ENCODE measurements around the gene RHEB. TPM values are rescaled to one million over a fixed set of nuclear protein-coding genes. Genes with fewer than 3 reads are reported as not detected.

The RHEB gene
- total and polyA plus RNA-seq, 2 of the 4 experiments (the other 2 are of a cell fraction) = 19.7 to 67.2 TPM

GRCh38 chr7:151454305-151454704, 65.4 kb downstream of the RHEB start:
- 85% methylated on average over 5 of the region's 14 CpGs; no CpG with 5 or more reads in 1 of the 2 experiments for WGBS, 2 experiments (ENCODE audit: extremely low coverage in 2 of 2, insufficient read length in 1 of 2)
- H2BK20ac ChIP-seq (ENCODE audit: low read depth, low read length) = no peak overlapping the region
- H3K56ac ChIP-seq (ENCODE audit: extremely low read depth, insufficient read depth, low read length) = no peak overlapping the region
- no peak overlapping the region for H4K8ac ChIP-seq (ENCODE audit: low read depth in 2 of 2, low read length in 2 of 2)
- no peak overlapping the region for H3K14ac ChIP-seq (replicated peaks; ENCODE audit: low read depth, low read length)
- no TSS peak for BruUV-seq (replicated peaks)
- peaks cover under 1% of the 10 kb centered on the region for H3K4me1 ChIP-seq (ENCODE audit: control insufficient read depth, insufficient read depth, low read length)
- H3K4ac ChIP-seq (ENCODE audit: low read depth, low read length) = no peak overlapping the region
- in situ Hi-C loops (cut with MboI; ENCODE audit: low sequenced_read_pairs) = loop anchor here (25.0 kb wide), 1 partner anchor 308 kb away; no protein-coding TSS in a partner anchor
- no peaks in the 10 kb centered on the region for H3K79me1 ChIP-seq (ENCODE audit: low read depth in 1 of 2, low read length in 2 of 2)
- H2AFZ ChIP-seq (replicated peaks; ENCODE audit: low read length, poor library complexity) = no peak overlapping the region
- H3K27ac ChIP-seq (ENCODE audit: insufficient read depth, low read length) = no peak overlapping the region
- no peak for DNase-seq
- no peak overlapping the region for H2AK9ac ChIP-seq (replicated peaks; ENCODE audit: low read depth, low read length, poor library complexity)
- H2BK15ac ChIP-seq (ENCODE audit: low read depth, low read length) = no peak overlapping the region
- no peak overlapping the region for H4K5ac ChIP-seq (ENCODE audit: low read depth, low read length)
- H3K18ac ChIP-seq (ENCODE audit: low read depth, low read length) = no peak overlapping the region
- no peak overlapping the region for H2BK5ac ChIP-seq (ENCODE audit: low read depth, low read length, poor library complexity, severe bottlenecking)
- dilution Hi-C loops (cut with HindIII; ENCODE audit: low sequenced_read_pairs, unreplicated experiment) = no loop called here
- H3K9me1 ChIP-seq (ENCODE audit: insufficient read depth, low read length) = peaks cover 4% of the 10 kb centered on the region; the same call in 1 of the 2 replicates
- H3K9ac ChIP-seq (ENCODE audit: low read depth, low read length) = no peak overlapping the region
- H3K4me3 ChIP-seq (ENCODE audit: insufficient read depth, low read depth, low read length) = no peak overlapping the region
- H4K20me1 ChIP-seq (ENCODE audit: insufficient read depth, low read length) = no peaks in the 10 kb centered on the region
- no peak overlapping the region for H4K91ac ChIP-seq (ENCODE audit: insufficient read depth, low read depth, low read length)
- no peaks in the 10 kb centered on the region for H3K9me3 ChIP-seq (ENCODE audit: control insufficient read depth, insufficient read depth, low read length)
- no peak for ATAC-seq (ENCODE audit: low read depth)
- no peak for TF ChIP-seq NFE2L2 (IDR thresholded peaks at IDR 0.05; ENCODE audit: low read depth, low read length)
- no peak for TF ChIP-seq MAFK (IDR thresholded peaks at IDR 0.05; ENCODE audit: low read depth, low read length)
- TF ChIP-seq SMC3 (IDR thresholded peaks at IDR 0.05; ENCODE audit: low read depth, low read length) = no peak
- TF ChIP-seq, protein P1, sequence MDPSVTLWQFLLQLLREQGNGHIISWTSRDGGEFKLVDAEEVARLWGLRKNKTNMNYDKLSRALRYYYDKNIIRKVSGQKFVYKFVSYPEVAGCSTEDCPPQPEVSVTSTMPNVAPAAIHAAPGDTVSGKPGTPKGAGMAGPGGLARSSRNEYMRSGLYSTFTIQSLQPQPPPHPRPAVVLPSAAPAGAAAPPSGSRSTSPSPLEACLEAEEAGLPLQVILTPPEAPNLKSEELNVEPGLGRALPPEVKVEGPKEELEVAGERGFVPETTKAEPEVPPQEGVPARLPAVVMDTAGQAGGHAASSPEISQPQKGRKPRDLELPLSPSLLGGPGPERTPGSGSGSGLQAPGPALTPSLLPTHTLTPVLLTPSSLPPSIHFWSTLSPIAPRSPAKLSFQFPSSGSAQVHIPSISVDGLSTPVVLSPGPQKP (IDR thresholded peaks at IDR 0.05; ENCODE audit: borderline replicate concordance, low read depth, low read length) = no peak
- no peak for TF ChIP-seq USF2 (IDR thresholded peaks at IDR 0.05; ENCODE audit: low read depth, low read length)
- no peak for TF ChIP-seq FOS (IDR thresholded peaks at IDR 0.05; ENCODE audit: low read depth, low read length)
- no peak for TF ChIP-seq CTCF (conservative IDR thresholded peaks at IDR 0.05; ENCODE audit: low read depth, low read length)
- TF ChIP-seq MAZ (IDR thresholded peaks at IDR 0.05; ENCODE audit: borderline replicate concordance, low read depth, low read length) = no peak
- no peak for TF ChIP-seq RCOR1 (IDR thresholded peaks at IDR 0.05; ENCODE audit: insufficient replicate concordance, low read length)
- TF ChIP-seq MXI1 (IDR thresholded peaks at IDR 0.05; ENCODE audit: borderline replicate concordance, low read depth, low read length) = no peak
- no peak for TF ChIP-seq CHD1 (IDR thresholded peaks at IDR 0.05; ENCODE audit: low read depth, low read length)
- H2BK120ac ChIP-seq (ENCODE audit: low read depth, low read length) = no peak overlapping the region
- H2AK5ac ChIP-seq (ENCODE audit: low read depth, low read length) = no peak overlapping the region
- ChIA-PET POLR2A (ENCODE audit: unreplicated experiment) (no interaction called here), CTCF (no interaction called here)
- intact Hi-C loops (cut with micrococcal nuclease) = no loop called here
- H3K23ac ChIP-seq (ENCODE audit: low read depth, low read length) = no peak overlapping the region
- no peaks in the 10 kb centered on the region; the same call in 1 of the 2 replicates for H3K27me3 ChIP-seq (ENCODE audit: control insufficient read depth, insufficient read depth, low read length)
- no peaks in the 10 kb centered on the region for H3K36me3 ChIP-seq (ENCODE audit: control insufficient read depth, insufficient read depth, low read length)
- H3K4me2 ChIP-seq (ENCODE audit: low read depth, low read length) = no peak overlapping the region
